GM19438 (cell line): ENCODE data around the gene ABCA3.

Experiments
- ATAC-seq: cut with Tn5 transposase; IDR thresholded peaks from one replicate; pipeline ENCODE4 v1.9.1; 2021; ENCODE audit warnings: low read depth; ENCODE audit not compliant: unreplicated experiment

ABCA3 gene

GRCh38 chr16:2237493-2238149 lies 102.9 kb downstream of the ABCA3 start:
- ATAC-seq, result no peak

GRCh38 chr16:2237102-2237482 lies 103.4 kb downstream of the ABCA3 start:
- no peak for ATAC-seq

GRCh38 chr16:2236337-2237101 lies 104.0 kb downstream of the ABCA3 start, which contains the start of gene DNASE1L2:
Gene DNASE1L2, plus strand, starts transcription at chr16:2236444. Its CDS starts 373 bp downstream, at chr16:2236817.
- ATAC-seq, result no peak

- ATAC-seq, result no peak
Measured at GRCh38 chr16:2235695-2236336, 104.7 kb downstream of the ABCA3 start.

- ATAC-seq, result no peak
Measured at GRCh38 chr16:2235234-2235651, 105.3 kb downstream of the ABCA3 start.

- no peak for ATAC-seq
Measured at GRCh38 chr16:2234813-2235170, 105.7 kb downstream of the ABCA3 start.

- no peak for ATAC-seq
Measured at GRCh38 chr16:2233872-2234812, 106.4 kb downstream of the ABCA3 start.

GRCh38 chr16:2233046-2233775 lies 107.3 kb downstream of the ABCA3 start:
- no peak for ATAC-seq

- ATAC-seq, result no peak
Measured at GRCh38 chr16:2232094-2232990, 108.2 kb downstream of the ABCA3 start.

- no peak for ATAC-seq
Measured at GRCh38 chr16:2231016-2231931, 109.3 kb downstream of the ABCA3 start.

GRCh38 chr16:2230376-2230775 lies 110.2 kb downstream of the ABCA3 start:
- no peak for ATAC-seq

- ATAC-seq, result no peak
Measured at GRCh38 chr16:2229632-2230250, 110.8 kb downstream of the ABCA3 start.

- no peak for ATAC-seq
Measured at GRCh38 chr16:2229091-2229490, 111.4 kb downstream of the ABCA3 start.

GRCh38 chr16:2228161-2228824 lies 112.2 kb downstream of the ABCA3 start:
- no peak for ATAC-seq

GRCh38 chr16:2226918-2227317 lies 113.6 kb downstream of the ABCA3 start:
- no peak for ATAC-seq

- no peak for ATAC-seq
Measured at GRCh38 chr16:2226245-2226793, 114.2 kb downstream of the ABCA3 start.
